ENCODE data around the gene SAMD8.

DNA sequence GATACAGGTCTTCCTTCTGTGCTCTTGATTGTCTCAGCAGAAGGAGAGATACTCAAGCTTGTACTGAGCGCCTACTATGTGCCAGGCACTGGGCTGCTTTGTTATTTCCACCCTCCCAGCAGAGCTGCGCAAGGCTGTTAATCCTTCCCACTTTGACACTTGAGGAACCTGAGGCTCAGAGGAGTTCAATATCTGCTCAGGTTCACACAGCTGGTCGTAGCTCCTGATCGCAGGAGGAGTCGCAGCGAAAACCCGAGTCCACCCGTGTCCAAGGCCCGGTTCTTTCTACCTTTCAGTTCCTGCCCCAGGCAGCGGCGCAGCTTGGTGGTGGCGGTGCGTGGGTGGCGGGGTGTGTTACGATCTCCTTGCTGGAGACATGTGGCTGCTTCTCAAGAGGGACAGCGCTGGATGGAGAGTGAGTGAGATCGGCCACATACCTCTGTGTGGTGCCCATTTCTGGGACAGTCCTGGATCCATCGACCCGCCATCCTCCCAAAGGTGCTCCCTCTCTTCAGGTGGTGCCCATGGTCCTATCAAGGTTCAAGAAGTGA lies 26.5 kb upstream of the SAMD8 start:
- TF ChIP-seq POLR2A (IDR thresholded peaks at IDR 0.05; ENCODE audit: low read depth, low read length) (no peak), CTCF (IDR thresholded peaks at IDR 0.05; ENCODE audit: extremely low read depth in 1 of 2, insufficient read depth in 1 of 2, low read depth in 1 of 2, low read length in 2 of 2) (no peak), FOS (IDR thresholded peaks at IDR 0.05; ENCODE audit: borderline replicate concordance, insufficient read depth, low read length) (no peak)
